ENCODE results near the gene AGAP6.
"Not testable (repeated sequence)": the region's sequence is repeated elsewhere in the genome, so short reads cannot be mapped to it uniquely, and the experiment has no call there.

The AGAP6 gene

GRCh38 chr10:50025627-50026026 lies 37.4 kb downstream of the AGAP6 start:
- DNase-seq (ENCODE audit: low read depth), result no peak

GRCh38 chr10:50027195-50027594 lies 39.0 kb downstream of the AGAP6 start:
- no peak for DNase-seq (ENCODE audit: low read depth)

DNA sequence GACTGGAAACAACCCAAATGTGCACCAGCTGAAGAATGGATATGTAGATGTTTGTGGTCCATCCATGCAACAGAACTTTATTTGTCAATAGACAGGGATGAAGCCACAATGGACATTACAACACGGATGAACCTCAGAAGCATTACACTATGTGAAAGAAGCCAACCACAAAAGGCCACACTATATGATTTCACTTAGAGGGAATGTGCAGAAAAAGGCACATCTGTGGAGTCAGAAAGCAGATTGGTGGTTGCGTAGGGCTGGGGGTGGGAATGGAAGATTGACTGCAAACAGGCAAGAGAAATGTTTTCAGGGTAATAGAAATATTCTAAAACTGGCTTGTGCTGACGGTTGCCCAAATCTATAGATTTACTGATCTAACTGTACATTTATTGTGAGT lies 45.3 kb downstream of the AGAP6 start:
- DNase-seq (ENCODE audit: low read depth), result no peak

- not testable (repeated sequence) for DNase-seq (ENCODE audit: low read depth)
Observed at GRCh38 chr10:50035337-50035736, 47.1 kb downstream of the AGAP6 start.

DNA sequence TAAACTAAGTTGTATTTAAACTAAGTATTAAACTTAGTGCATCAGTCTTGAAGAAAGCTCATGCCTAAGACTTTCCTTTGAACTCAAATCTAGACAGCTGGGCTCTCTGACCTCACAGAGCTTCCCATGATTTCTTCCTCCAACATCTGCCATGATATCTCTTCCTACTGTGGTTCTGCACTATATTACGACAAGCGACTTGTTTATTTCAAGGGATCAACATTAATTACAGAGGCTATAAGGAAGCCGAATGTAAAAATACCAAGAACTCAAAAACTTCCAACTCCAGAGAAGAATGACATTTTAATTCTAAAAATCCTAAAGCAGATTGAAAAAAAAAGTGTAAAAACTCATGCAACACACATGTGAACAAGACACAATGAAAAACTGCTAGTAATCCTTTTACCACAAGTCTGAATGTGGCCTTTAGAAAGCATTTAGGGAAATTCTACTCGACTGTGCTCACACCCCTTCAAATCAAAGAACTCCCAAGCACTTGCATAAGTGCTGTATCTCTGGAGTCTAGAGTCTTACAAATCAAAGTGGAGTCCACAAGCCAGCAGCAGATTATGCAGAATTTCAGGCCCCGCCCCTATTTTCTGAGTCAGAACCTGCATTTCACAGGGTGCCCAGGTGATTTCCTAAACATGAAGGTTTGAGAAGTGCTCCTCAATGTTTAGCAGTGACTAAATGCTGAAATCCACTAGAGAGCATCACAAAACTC lies 56.9 kb downstream of the AGAP6 start:
- no peak for DNase-seq (ENCODE audit: low read depth)

- not testable (repeated sequence) for DNase-seq (ENCODE audit: low read depth)
Observed at GRCh38 chr10:50046457-50046856, 58.3 kb downstream of the AGAP6 start.

DNA sequence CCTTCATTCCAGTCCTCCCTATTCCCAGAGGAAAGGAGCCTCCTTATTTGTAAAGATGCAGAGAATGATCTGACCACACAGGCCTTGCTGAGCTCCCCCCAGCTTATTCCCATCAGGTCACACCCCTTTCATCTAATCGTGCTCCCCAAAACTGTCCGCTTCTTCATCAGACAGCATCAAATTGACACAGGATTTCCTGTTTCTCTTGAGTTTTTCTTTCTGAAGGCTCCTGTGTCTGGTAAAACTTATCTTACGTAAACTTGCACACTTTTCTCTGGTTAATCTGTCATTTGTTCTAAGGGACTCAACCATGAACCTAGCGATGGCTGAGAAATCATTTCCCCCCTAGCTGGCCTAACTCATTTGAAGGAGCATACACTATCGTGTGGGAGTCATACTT lies 59.4 kb downstream of the AGAP6 start:
- DNase-seq (ENCODE audit: low read depth), result not testable (repeated sequence)

- not testable (repeated sequence) for DNase-seq (ENCODE audit: low read depth)
Observed at GRCh38 chr10:50051995-50052660, 63.9 kb downstream of the AGAP6 start.

DNA sequence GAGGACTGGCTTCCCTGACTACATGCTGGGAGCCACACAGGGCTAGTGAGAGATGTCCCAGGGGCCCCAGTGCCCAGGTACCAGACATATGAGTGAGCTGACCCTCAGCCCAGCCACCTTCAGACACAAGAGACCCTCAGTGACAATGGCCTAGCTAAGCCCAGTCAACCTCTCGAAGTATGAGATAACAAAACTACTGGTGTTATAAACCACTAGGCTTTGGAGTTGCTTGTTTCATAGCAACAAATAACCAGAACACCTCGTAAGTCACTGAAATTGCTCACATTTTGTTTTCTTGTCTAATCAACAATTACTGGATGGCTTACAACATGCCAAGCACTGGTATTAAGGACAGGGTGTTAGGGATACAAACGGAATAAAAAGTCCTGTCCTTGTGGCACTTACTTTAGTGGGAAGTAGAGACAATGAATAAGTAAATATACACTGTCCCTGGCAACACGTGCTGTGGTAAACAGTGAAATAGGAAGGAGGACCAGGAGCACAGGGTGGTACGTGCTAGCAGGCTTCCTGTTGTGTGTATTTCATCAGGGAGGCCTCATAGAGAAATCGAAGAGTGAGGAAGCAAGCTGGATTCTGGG lies 64.7 kb downstream of the AGAP6 start:
- not testable (repeated sequence) for DNase-seq (ENCODE audit: low read depth)

GRCh38 chr10:50055494-50056292 lies 67.5 kb downstream of the AGAP6 start:
- not testable (repeated sequence) for DNase-seq (ENCODE audit: low read depth)

DNA sequence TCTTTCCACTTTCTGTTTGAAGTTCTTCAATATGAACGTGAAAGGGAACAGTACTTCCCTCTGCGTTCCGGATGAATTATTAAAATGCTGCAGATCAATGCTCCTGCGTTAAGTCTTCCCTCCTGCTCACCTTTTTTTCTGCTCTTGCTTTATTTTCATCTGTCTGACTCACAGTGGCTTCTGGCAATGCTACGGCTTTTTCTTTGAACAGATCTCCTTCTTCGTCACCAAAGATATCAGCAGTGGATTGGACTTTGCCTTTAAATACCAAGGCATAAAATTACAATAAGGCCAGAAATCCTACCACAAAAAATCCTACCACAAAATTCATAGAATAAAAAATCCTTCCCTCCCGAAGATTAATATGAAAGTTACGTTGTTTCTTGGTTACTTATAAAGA lies 68.4 kb downstream of the AGAP6 start:
- DNase-seq (ENCODE audit: low read depth), result not testable (repeated sequence)

DNA sequence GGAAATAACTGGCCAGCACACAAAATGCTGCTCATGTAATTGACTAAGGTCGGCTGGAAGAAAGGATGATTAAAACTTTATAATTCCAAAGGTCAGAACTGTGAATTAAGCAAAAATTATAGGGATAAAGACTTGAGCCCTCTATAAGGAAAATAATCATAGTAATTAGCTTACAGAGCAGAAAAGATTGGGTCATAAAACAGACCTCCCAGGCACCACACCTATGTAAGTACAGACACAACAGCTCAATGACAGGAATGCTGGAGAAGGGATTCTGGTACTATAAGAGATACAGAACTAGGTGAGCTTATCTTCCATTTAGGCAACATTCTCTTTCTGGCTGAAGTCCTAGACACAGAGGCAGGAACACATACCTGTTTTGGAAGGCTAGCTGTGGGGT lies 70.5 kb downstream of the AGAP6 start:
- DNase-seq (ENCODE audit: low read depth), result not testable (repeated sequence)

GRCh38 chr10:50059946-50060345 lies 71.7 kb downstream of the AGAP6 start:
- DNase-seq (ENCODE audit: low read depth), result not testable (repeated sequence)
